OCI-LY7 (cell line): ENCODE measurements around the gene TMEM81.

ENCODE experiments used
- CTCF ChIP-seq: fragments of 200-600 bp; sonication (generic); conservative IDR thresholded peaks from 2 replicates; pipeline ENCODE4 v1.5.1; 2014; ENCODE audit warnings: mild to moderate bottlenecking, antibody characterized with exemption, low read length, moderate library complexity, mixed read lengths
- EZH2phosphoT487 ChIP-seq: fragments of 200-600 bp; sonication (generic); IDR thresholded peaks from 2 replicates; pipeline ENCODE4 v1.6.1; 2018; ENCODE audit warnings: low read depth, borderline replicate concordance, mild to moderate bottlenecking, mixed run types, antibody characterized with exemption, low read length, moderate library complexity, mixed read lengths

- TF ChIP-seq CTCF: no peak
- no peak for TF ChIP-seq EZH2phosphoT487
Observed at GRCh38 chr1:205127646-205128045, 43.4 kb upstream of the TMEM81 start.
